GM18951 (cell line): ENCODE data around the gene RXFP4.
A peak's percentile ranks its signal among the peaks of the same experiment; 100 is the strongest.
"Not testable (repeated sequence)": the region's sequence is repeated elsewhere in the genome, so short reads cannot be mapped to it uniquely, and the experiment has no call there.

Source experiments
- POLR2A ChIP-seq: IDR thresholded peaks from 4 replicates; pipeline ENCODE4 v1.6.1; 2011; ENCODE audit warnings: mild to moderate bottlenecking; ENCODE audit not compliant: insufficient read length, insufficient read depth; ENCODE audit errors: extremely low read depth
- in situ Hi-C: fragments of 300-500 bp; cut with MboI; formaldehyde crosslinking; loops from one replicate; pipeline ENCODE4 v1.12.0; 2022; ENCODE audit warnings: low sequenced_read_pairs, mixed read lengths, inconsistent platforms; ENCODE audit not compliant: unreplicated experiment

Gene RXFP4

DNA sequence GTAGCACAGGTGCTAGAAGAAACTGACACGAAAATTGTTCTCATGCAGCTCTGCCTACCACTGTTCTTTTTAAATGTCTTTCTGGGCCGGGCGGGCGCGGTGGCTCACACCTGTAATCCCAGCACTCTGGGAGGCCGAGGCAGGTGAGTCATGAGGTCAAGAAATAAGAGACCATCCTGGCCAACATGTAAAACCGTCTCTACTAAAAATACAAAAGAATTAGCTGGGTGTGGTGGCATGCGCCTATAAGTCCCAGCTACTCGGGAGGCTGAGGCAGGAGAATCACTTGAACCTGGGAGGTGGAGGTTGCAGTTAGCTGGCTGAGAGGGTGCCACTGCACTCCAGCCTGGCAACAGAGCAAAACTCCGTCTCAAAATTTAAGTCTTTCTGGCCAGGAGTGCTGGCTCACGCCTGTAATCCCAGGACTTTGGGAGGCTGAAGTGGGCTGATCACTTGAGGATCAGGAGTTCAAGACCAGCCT, 29.3 kb upstream of the RXFP4 start:
- in situ Hi-C loops = no loop called here
- TF ChIP-seq POLR2A = no peak

DNA sequence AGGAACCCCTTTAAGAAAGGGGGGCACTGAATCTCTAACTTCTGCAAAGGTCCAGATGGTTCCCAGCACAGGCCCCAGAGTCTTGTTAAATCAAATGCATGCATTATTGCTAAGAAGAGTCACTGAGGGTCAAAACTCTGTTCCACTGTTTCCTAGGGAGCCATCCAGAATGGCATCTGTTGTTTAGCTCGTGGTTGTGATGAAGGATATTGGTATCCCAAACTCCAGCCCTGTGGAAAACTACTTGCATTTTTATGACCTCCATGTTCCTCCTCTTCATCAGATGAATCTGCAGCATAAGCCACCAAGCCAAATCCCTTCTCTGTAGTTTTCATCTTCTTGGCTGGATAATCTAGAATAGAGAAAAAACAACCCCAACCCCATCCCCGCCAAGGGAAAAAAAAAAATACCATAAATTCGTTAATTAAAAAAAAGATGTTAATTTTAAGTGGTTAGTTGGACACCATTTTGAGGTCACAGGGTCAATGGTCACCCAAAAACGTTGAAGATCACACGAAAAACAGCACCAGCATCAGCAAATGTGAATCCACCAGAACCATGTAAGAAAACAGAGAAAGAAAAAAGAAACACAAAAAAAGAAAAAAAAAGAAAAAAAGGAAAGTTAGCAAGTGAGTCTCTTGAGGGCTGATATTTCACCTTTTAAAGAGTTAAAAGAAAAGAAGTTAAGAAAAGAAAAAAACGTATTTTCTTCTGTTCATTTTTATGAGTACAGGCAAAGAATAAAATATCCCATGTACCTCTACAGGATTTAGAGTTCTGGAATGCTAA, 27.3 kb upstream of the RXFP4 start:
- no peak for TF ChIP-seq POLR2A
- in situ Hi-C loops = no loop called here

DNA sequence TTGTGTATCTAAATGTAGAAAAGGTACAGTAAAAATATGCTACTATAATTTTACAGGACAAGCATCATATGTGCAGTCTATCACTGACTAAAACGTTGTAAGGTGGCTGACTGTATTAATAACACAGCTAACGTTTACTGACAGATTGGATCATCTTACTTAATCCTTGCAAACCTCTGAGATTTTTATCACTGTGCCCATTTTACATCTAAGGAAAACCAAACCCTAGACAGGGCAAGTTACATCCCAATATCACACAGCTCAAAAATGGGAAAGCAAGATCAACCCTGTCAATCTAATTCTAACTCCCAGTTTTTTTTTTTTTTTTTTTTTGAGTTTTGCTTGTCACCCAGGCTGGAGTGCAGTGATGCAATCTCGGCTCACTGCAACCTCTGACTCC, 22.8 kb upstream of the RXFP4 start:
- no peak for TF ChIP-seq POLR2A
- in situ Hi-C loops = no loop called here

DNA sequence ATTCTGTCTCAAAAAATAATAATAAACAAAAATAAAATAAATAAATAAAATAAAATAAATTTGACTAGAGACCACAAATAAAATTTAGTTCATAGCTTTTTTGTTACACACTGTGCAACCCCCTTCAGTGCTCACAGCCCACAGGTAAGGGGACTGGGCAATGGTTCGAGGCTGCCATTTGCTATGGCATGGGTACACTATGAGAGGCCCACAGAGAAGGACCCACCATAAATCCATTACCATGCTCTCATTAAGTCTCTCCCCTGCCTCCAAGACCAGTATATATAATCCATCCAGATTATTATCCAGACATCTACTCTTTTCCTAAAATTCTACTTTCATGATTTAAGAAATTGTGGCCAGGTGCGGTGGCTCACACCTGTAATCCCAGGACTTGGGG, 21.6 kb upstream of the RXFP4 start:
- no peak for TF ChIP-seq POLR2A
- in situ Hi-C loops = no loop called here

DNA sequence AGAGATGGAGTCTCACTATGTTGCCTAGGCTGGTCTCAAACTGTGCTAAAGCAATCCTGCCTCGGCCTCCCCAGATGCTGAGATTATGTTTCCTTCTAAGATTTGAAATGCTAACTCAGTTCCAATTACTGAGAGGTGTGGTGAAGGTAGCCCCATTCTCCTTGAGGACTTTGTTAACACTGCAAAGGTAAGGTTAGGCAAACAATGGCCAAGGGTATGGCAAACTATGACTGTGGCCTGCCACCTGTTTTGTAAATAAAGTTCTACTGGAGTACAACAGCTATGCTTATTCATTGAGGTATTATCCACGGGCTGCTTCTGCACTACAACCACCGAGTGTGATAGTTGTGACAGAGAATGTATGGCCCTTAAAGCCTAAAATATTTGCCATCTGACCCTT, 20.7 kb upstream of the RXFP4 start:
- in situ Hi-C loops = no loop called here

DNA sequence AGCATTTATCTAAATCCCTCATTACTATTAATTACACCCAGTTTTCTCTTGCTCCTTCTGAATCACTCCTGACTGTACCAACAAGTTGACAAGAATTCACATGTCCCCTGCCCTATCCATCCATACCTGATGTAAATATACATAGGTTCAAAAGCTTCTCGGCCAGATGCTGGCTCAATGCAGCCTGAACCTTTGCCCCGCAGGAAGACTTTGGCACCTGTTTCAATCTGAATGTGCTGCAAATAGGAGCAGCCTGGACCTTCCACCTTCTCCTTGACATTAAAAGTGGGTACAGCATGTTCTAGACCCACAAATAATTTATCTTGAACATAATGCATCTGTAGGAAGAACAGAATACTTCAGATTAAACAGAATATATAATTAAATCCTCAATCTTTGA, 15.9 kb upstream of the RXFP4 start:
- TF ChIP-seq POLR2A = no peak
- in situ Hi-C loops = no loop called here

More for the DNA sequence above, 20.7 kb upstream of the RXFP4 start:
- no peak for TF ChIP-seq POLR2A

DNA sequence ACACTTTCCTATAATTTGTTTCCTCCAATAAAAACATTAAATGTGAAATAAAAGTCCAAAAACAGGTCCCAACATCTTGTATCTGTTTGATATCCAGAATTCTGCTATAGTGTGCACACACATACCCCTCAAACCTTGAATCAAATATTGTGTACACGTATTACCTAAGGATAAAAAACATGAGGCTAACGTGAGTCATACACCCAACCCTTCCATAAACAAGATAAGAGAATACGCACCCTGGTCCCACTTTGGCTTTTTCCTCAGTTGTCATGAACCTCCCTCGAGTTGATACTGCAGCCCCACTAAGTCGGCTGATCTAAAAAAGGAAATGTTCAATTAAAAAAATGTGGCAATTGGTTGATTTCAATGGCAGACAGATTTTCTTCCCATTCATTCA, 12.4 kb upstream of the RXFP4 start:
- no peak for TF ChIP-seq POLR2A
- in situ Hi-C loops = no loop called here

DNA sequence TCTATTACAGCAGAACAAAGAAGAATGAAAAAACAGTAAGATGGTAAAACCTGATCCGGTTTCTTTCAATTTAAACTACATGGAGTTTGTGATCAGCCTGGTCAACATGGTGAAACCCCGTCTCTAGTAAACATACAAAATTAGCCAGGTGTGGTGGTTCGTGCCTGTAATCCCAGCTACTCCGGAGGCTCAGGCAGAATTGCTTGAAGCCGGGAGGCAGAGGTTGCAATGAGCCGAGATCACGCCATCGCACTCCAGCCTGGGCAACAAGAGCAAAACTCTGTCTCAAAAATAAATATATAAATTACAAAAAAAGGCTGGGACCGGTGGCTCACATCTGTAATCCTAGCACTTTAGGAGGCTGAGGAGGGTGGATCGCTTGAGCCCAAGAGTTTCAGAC, 10.7 kb upstream of the RXFP4 start:
- in situ Hi-C loops = not testable (repeated sequence)

DNA sequence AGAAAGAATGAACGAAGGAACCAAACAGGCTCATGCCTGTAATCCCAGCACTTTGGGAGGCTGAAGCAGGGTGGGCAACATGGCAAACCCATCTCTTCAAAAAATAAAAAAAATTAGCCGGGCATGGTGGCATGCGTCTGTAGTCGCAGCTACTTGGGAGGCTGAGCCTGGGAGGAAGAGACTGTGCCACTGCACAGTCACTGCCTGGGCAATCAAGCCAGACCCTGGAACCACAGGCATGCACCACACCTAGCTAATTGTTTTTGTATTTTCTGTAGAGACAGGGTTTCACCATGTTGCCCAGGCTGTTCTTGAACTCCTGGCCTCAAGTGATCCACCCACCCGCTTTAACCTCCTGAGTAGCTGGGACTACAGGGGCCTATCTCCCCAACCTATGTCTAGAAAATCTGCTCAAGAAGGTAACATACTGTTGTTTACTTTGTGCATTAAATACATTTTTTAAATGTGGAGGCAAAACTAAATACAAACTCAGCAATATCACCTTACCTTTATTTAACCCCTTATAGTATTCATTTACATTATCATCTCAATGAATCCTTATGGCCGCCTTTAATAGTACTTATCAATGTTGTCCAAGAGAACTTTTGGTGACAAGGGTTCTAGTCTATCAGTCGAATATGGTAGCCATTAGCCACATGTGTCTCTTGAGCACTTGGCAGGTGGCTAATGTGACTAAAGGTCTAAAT, 10.0 kb upstream of the RXFP4 start:
- no peak for TF ChIP-seq POLR2A
- in situ Hi-C loops = no loop called here

DNA sequence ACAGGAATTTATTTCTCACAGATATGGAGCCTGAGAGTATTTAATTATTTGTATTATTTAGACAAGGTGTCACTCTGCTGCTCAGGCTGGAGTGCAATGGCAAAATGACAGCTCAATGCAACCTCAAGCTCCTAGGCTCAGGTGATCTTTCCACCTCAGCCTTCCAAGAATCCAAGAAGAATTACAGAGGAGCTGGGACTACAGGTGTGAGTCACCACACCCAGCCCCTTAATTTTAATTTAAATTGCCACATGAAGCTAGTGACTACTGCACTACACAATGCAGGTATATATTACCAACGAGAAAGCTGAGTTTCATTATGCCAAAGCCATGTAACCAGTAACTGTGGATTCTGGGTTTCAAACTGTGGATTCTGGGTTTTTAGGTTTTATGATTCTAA, 9.4 kb upstream of the RXFP4 start:
- TF ChIP-seq POLR2A = no peak
- in situ Hi-C loops = no loop called here

DNA sequence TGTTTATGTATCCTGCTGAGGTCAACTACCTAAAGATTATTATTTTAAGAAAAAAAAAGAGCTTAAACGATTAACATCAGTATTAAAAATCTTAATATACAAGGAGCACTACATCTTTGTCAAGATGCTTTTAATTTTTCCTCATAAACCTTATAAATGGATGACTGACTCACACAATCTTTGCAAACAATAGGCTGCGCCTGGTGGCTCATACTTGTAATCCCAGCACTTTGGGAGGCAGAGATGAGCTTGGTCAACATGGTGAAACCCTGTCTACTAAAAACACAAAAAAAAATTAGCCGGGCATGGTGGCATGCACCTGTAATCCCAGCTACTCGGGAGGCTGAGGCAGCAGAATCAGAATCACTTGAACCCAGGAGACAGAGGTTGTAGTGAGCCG, 9.0 kb upstream of the RXFP4 start:
- in situ Hi-C loops = no loop called here
- no peak for TF ChIP-seq POLR2A

DNA sequence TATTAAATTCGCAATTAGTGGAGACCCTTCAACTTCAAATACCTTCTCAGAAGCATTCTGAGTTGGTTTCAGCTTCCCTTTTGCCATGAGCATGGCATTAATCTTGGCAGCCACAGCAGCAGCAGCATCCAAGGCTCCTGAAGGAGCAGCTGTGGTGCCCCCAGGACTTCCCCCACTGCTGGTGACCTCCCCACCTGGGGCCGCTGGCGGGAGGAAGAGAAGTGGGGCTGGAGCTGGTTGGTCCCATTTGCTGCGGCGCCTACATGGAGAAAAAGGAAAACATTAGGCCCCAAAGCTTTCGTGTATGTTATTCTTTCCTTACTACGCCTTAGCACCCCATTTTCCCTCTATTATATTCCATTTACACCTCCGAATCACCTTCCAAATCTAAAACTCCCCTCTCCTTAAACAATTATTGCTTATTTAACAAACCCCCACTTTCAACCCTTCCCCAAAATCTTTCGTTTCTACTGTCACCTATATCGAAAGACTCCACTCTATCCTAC, 7.8 kb upstream of the RXFP4 start:
- TF ChIP-seq POLR2A = no peak
- in situ Hi-C loops = no loop called here

DNA sequence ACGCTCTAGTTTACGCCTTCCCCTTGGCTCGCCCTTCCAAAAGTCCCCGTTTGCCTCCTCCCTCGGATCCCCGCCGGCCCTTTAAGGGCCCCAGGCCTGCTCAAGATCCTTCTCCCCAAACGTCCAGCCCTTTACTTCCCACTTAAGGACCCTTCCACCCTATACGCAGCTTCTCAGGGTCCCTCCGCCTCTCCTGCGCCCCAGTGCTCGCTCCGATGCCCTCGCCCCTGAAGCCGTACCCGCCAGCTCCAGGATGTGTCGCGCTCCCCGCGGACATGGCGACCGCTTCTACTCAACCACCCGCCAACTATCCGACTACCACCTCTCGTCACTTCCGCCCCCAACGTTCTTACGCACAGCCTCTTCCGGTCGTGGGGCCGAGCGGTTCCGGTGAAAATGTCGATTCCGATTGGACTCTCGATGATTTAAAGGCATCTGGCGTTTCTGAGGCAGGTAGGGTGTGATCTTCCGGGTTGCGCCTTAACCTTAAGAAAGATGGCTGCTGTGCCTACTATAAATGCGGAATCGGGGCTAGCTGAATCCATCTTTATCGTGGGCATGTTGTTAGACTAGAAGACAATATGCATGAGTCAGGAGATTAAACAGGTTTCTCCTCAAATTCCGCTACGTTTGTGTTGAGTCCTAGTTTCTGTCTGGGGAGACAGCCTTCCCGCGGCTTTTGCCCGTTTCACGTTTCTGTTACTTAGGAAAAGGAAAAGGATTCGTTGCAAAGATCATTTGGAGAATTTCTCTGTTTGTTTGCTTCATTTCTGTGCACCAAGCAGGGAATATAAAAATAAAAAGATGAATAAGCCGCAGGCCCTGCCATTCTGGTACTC, 7.1 kb upstream of the RXFP4 start, which contains the start of gene KHDC4:
Gene KHDC4, minus strand, starts transcription at position 317 of the 839 bp plus-strand sequence. Its CDS starts 40 bp downstream, at position 277.
- in situ Hi-C loops = no loop called here
- TF ChIP-seq POLR2A = peak; percentile 95
